ENCODE data around the gene LEMD1.

GRCh38 chr1:205379056-205379455, 42.8 kb downstream of the LEMD1 start:
- TF ChIP-seq CTCF (IDR thresholded peaks at IDR 0.05) = no peak
- no peak for TF ChIP-seq EZH2 (IDR thresholded peaks at IDR 0.05)
- no peak for TF ChIP-seq EZH2phosphoT487 (IDR thresholded peaks at IDR 0.05)

Measured in neural progenitor cell (in vitro differentiated cells).